Liver (tissue), 9 donors: ENCODE data around the gene RCAN2. TPM values are rescaled to one million over a fixed set of nuclear protein-coding genes. Genes with fewer than 3 reads are reported as not detected.

ENCODE experiments used
- DNase-seq: peaks from one replicate; pipeline ENCODE4 v3.0.0-alpha.2; 2017; ENCODE audit warnings: low spot score
- H3K27ac ChIP-seq, 2 donors: one replicate each; pipeline ENCODE4 v1.7.0; 2013; ENCODE audit warnings: inconsistent platforms in 2 of 2, low read length in 2 of 2, control low read depth in 1 of 2, low read depth in 1 of 2, mild to moderate bottlenecking in 1 of 2
- H3K27me3 ChIP-seq, 4 donors: one replicate each; pipeline versions ENCODE4 v1.6.1 to v1.7.0; 2013; ENCODE audit warnings: low read length in 3 of 4, inconsistent platforms in 1 of 4, mild to moderate bottlenecking in 1 of 4, moderate library complexity in 1 of 4; ENCODE audit not compliant: control insufficient read depth in 4 of 4, insufficient read depth in 4 of 4
- H3K36me3 ChIP-seq, 4 donors: one replicate each; pipeline versions ENCODE4 v1.6.1 to v1.7.0; 2013; ENCODE audit warnings: low read length in 3 of 4, mild to moderate bottlenecking in 3 of 4, low read depth in 1 of 4, moderate library complexity in 1 of 4; ENCODE audit not compliant: control insufficient read depth in 4 of 4, insufficient read depth in 3 of 4
- H3K4me1 ChIP-seq, 4 donors: one replicate each; pipeline versions ENCODE4 v1.6.1 to v1.7.0; 2013; ENCODE audit warnings: low read length in 3 of 4, mild to moderate bottlenecking in 3 of 4, moderate library complexity in 1 of 4; ENCODE audit not compliant: control insufficient read depth in 4 of 4, insufficient read depth in 4 of 4
- H3K4me3 ChIP-seq, 3 donors: one replicate each; pipeline versions ENCODE4 v1.6.1 to v1.7.0; 2013; ENCODE audit warnings: low read length in 3 of 3, control low read depth in 1 of 3, low read depth in 1 of 3, mild to moderate bottlenecking in 1 of 3
- H3K9ac ChIP-seq, 2 donors: one replicate each; pipeline ENCODE4 v1.7.0; 2013; ENCODE audit warnings: low read length in 2 of 2, mild to moderate bottlenecking in 2 of 2, moderate library complexity in 2 of 2, control low read depth in 1 of 2, low read depth in 1 of 2
- H3K9me3 ChIP-seq, 4 donors: one replicate each; pipeline versions ENCODE4 v1.6.1 to v1.7.0; 2013; ENCODE audit warnings: low read length in 3 of 4; ENCODE audit not compliant: control insufficient read depth in 4 of 4
- ATF3 ChIP-seq: IDR thresholded peaks from 2 replicates; pipeline ENCODE4 v1.6.1; 2016; ENCODE audit warnings: antibody characterized with exemption
- EGR1 ChIP-seq, 2 donors: IDR thresholded peaks; 2 replicates each; pipeline ENCODE4 v1.6.1; 2016 to 2018; ENCODE audit warnings: antibody characterized with exemption in 2 of 2, low read depth in 2 of 2
- FOXA1 ChIP-seq: IDR thresholded peaks from 2 replicates; pipeline ENCODE4 v1.6.1; 2016; ENCODE audit warnings: antibody characterized with exemption
- FOXA2 ChIP-seq: IDR thresholded peaks from 2 replicates; pipeline ENCODE4 v1.6.1; 2016; ENCODE audit warnings: antibody characterized with exemption
- GABPA ChIP-seq, 2 donors: IDR thresholded peaks in 1 of 2; conservative IDR thresholded peaks in 1 of 2; 2 replicates each; pipeline ENCODE4 v1.6.1; 2016; ENCODE audit warnings: antibody characterized with exemption in 2 of 2, mild to moderate bottlenecking in 1 of 2, moderate library complexity in 1 of 2
- HNF4A ChIP-seq, 2 donors: conservative IDR thresholded peaks; 2 replicates each; pipeline ENCODE4 v1.6.1; 2016; ENCODE audit warnings: antibody characterized with exemption in 2 of 2, mild to moderate bottlenecking in 2 of 2
- JUND ChIP-seq, 2 donors: IDR thresholded peaks; 2 replicates each; pipeline ENCODE4 v1.6.1; 2016; ENCODE audit warnings: antibody characterized with exemption in 2 of 2
- NR2F2 ChIP-seq: IDR thresholded peaks from 2 replicates; pipeline ENCODE4 v1.6.1; 2016; ENCODE audit warnings: antibody characterized with exemption
- RAD21 ChIP-seq, 2 donors: IDR thresholded peaks; 2 replicates each; pipeline ENCODE4 v1.6.1; 2016; ENCODE audit warnings: antibody characterized with exemption in 2 of 2, mild to moderate bottlenecking in 2 of 2
- REST ChIP-seq: IDR thresholded peaks from 2 replicates; pipeline ENCODE4 v1.6.1; 2016; ENCODE audit warnings: antibody characterized with exemption, mild to moderate bottlenecking
- RXRA ChIP-seq, 2 donors: IDR thresholded peaks; 2 replicates each; pipeline ENCODE4 v1.6.1; 2017 to 2018; ENCODE audit warnings: antibody characterized with exemption in 2 of 2, mild to moderate bottlenecking in 1 of 2
- SP1 ChIP-seq: IDR thresholded peaks from 2 replicates; pipeline ENCODE4 v1.6.1; 2018; ENCODE audit warnings: antibody characterized with exemption, mild to moderate bottlenecking
- TAF1 ChIP-seq: conservative IDR thresholded peaks from 2 replicates; pipeline ENCODE4 v1.6.1; 2016; ENCODE audit warnings: antibody characterized with exemption, mild to moderate bottlenecking
- YY1 ChIP-seq: IDR thresholded peaks from 2 replicates; pipeline ENCODE4 v1.6.1; 2016; ENCODE audit warnings: antibody characterized with exemption, mild to moderate bottlenecking
- ZBTB33 ChIP-seq: IDR thresholded peaks from 2 replicates; pipeline ENCODE4 v1.6.1; 2016; ENCODE audit warnings: antibody characterized with exemption
- WGBS: extraction: QIAGEN DNeasy Blood & Tissue Kit; methylation state at CpG from one replicate; pipeline ENCODE4 v1.1.7; 2013; 5-methylcytosine and 5-hydroxymethylcytosine counted together
- polyA plus RNA-seq, 2 donors: library from polyadenylated mRNA; stranded (reverse) in 1 of 2; unstranded in 1 of 2; fragments of 200-250 nt in 1 of 2; fragments of >200 nt in 1 of 2; fragmentation: Nextera tagmentation in 1 of 2; extraction: Ambion mirVana in 1 of 2; gene quantifications; one replicate each; pipeline versions ENCODE4 v1.2.1 to v1.2.3, GENCODE V29; 2013 to 2015
- total RNA-seq, 2 donors: library from RNA; depleted of rRNA; stranded (reverse); fragments of >200 nt; gene quantifications; one replicate each; pipeline ENCODE4 v1.2.3, GENCODE V29; 2014
- donor health status: healthy.
- donor health status: healthy.
- donor health status: healthy.
- donor health status: healthy.
- donor health status: healthy.

RCAN2 gene
- total and polyA plus RNA-seq, 4 donors: 0.19 to 8.2 (median 2.4) TPM

- no peak for TF ChIP-seq REST
These were observed 39.9 kb downstream of the RCAN2 start (continued) for GRCh38 chr6:46451343-46451742.

- DNase-seq: no peak
- H3K9me3 ChIP-seq: peaks cover 0 to 9% (median 1%) of the 10 kb centered on the region in 4 donors
- no peak for TF ChIP-seq GABPA (IDR thresholded peaks at IDR 0.05 in 1 of 2, conservative IDR thresholded peaks at IDR 0.05 in 1 of 2)
- TF ChIP-seq HNF4A (conservative IDR thresholded peaks at IDR 0.05): no peak
- H3K27ac ChIP-seq: no peak overlapping the region
- no peak overlapping the region for H3K4me3 ChIP-seq
- no peaks in the 10 kb centered on the region for H3K36me3 ChIP-seq
- no peaks in the 10 kb centered on the region for H3K27me3 ChIP-seq
- no peaks in the 10 kb centered on the region for H3K4me1 ChIP-seq
- WGBS: 91% methylated on average over 3 of the region's 3 CpGs
- H3K9ac ChIP-seq: no peak overlapping the region
These were observed 46.3 kb downstream of the RCAN2 start for GRCh38 chr6:46444772-46445454.

- Histone ChIP-seq H3K9me3 (peaks cover 0 to 8% (median 1%) of the 10 kb centered on the region in 4 donors), H3K9ac (no peak overlapping the region), H3K27me3 (no peaks in the 10 kb centered on the region), H3K27ac (no peak overlapping the region), H3K36me3 (no peaks in the 10 kb centered on the region), H3K4me3 (no peak overlapping the region), H3K4me1 (no peaks in the 10 kb centered on the region)
- no peak for DNase-seq
- TF ChIP-seq RXRA (IDR thresholded peaks at IDR 0.05): no peak
- no peak for TF ChIP-seq GABPA (IDR thresholded peaks at IDR 0.05 in 1 of 2, conservative IDR thresholded peaks at IDR 0.05 in 1 of 2)
- no peak for TF ChIP-seq TAF1
- TF ChIP-seq JUND (IDR thresholded peaks at IDR 0.05): no peak
- no peak for TF ChIP-seq NR2F2
- WGBS: 91% methylated on average over 3 of the region's 3 CpGs
These were observed 47.6 kb downstream of the RCAN2 start for GRCh38 chr6:46443623-46444022.

GRCh38 chr6:46440641-46441040, 50.6 kb downstream of the RCAN2 start:
- DNase-seq: no peak
- WGBS: 58% methylated on average over 1 of the region's 1 CpG
- Histone ChIP-seq H3K4me3 (no peak overlapping the region), H3K9me3 (peaks cover 0 to 6% (median 0%) of the 10 kb centered on the region in 4 donors), H3K27ac (no peak overlapping the region), H3K27me3 (no peaks in the 10 kb centered on the region), H3K4me1 (no peaks in the 10 kb centered on the region), H3K9ac (no peak overlapping the region), H3K36me3 (no peaks in the 10 kb centered on the region)
- no peak for TF ChIP-seq YY1
- no peak for TF ChIP-seq ATF3
- no peak for TF ChIP-seq REST
- TF ChIP-seq HNF4A (conservative IDR thresholded peaks at IDR 0.05): no peak
- TF ChIP-seq ZBTB33: no peak
- no peak for TF ChIP-seq EGR1 (IDR thresholded peaks at IDR 0.05; ENCODE audit: low read depth in 2 of 2)
- no peak for TF ChIP-seq FOXA1
- no peak for TF ChIP-seq GABPA (IDR thresholded peaks at IDR 0.05 in 1 of 2, conservative IDR thresholded peaks at IDR 0.05 in 1 of 2)
- no peak for TF ChIP-seq JUND (IDR thresholded peaks at IDR 0.05)
- TF ChIP-seq SP1: no peak
- TF ChIP-seq RAD21 (IDR thresholded peaks at IDR 0.05): no peak
- no peak for TF ChIP-seq NR2F2
- TF ChIP-seq FOXA2: no peak
